Kidney (tissue), 14 donors: ENCODE data around the gene NEUROD6. TPM values are rescaled to one million over a fixed set of nuclear protein-coding genes. Genes with fewer than 3 reads are reported as not detected.

Experiments used
- DNase-seq, 5 donors: peaks; one replicate each; pipeline ENCODE4 v3.0.0-alpha.2; 2013 to 2020
- FAIRE-seq: peaks from 2 replicates; lab custom pipeline; 2012; peaks lifted over from hg19 to GRCh38; lab: Jason Lieb, UNC
- H3K27ac ChIP-seq, 2 donors: one replicate each; pipeline ENCODE4 v1.7.0; 2013; ENCODE audit warnings: low read depth in 2 of 2, low read length in 2 of 2, inconsistent platforms in 1 of 2
- H3K27me3 ChIP-seq: one replicate; pipeline ENCODE4 v1.7.1; 2013; ENCODE audit warnings: low read length, inconsistent platforms; ENCODE audit not compliant: control insufficient read depth, insufficient read depth
- H3K36me3 ChIP-seq, 3 donors: one replicate each; pipeline versions ENCODE4 v1.7.0 to v1.7.1; 2013; ENCODE audit warnings: low read length in 3 of 3, control low read depth in 1 of 3, inconsistent platforms in 1 of 3; ENCODE audit not compliant: insufficient read depth in 3 of 3, control insufficient read depth in 2 of 3
- H3K4me1 ChIP-seq, 3 donors: one replicate each; pipeline versions ENCODE4 v1.7.0 to v1.7.1; 2013; ENCODE audit warnings: low read length in 3 of 3, inconsistent platforms in 1 of 3, low read depth in 1 of 3; ENCODE audit not compliant: control insufficient read depth in 2 of 3, insufficient read depth in 2 of 3
- H3K4me3 ChIP-seq, 3 donors: one replicate each; pipeline versions ENCODE4 v1.7.0 to v1.8.1; 2013; ENCODE audit warnings: low read length in 3 of 3, control low read depth in 1 of 3, inconsistent platforms in 1 of 3
- H3K9ac ChIP-seq, 3 donors: one replicate each; pipeline versions ENCODE4 v1.7.0 to v1.7.1; 2013; ENCODE audit warnings: low read length in 3 of 3, control low read depth in 1 of 3, inconsistent platforms in 1 of 3
- H3K9me3 ChIP-seq, 3 donors: one replicate each; pipeline versions ENCODE4 v1.7.0 to v1.7.1; 2013; ENCODE audit warnings: low read length in 3 of 3, control low read depth in 1 of 3, inconsistent platforms in 1 of 3; ENCODE audit not compliant: control insufficient read depth in 2 of 3, insufficient read depth in 1 of 3
- CTCF ChIP-seq: IDR thresholded peaks from 3 replicates; pipeline ENCODE4 v1.5.1; 2012; ENCODE audit warnings: mild to moderate bottlenecking, moderate library complexity, borderline replicate concordance; ENCODE audit not compliant: insufficient read depth; ENCODE audit errors: extremely low read depth
- intact Hi-C: fragments of 100-400 bp; cut with DNase I; formaldehyde crosslinking; loops from one replicate; pipeline ENCODE4 v1.11.1; 2022
- polyA plus RNA-seq: library from polyadenylated mRNA; stranded (reverse); fragments of 350-450 nt; fragmentation: Illumina TruSeq; extraction: RNeasy Lipid Tissue Mini Kit (QIAGEN cat#74804); gene quantifications from one replicate; pipeline ENCODE4 v1.2.3, GENCODE V29; 2014; ENCODE audit warnings: low read depth, low replicate concordance; ENCODE audit not compliant: insufficient read depth
- total RNA-seq: library from RNA; stranded (reverse); fragmentation: NEBNext Ultra II Directional; extraction: Animal tissue kit (Norgen Biotek cat#: 25700); gene quantifications from one replicate; pipeline ENCODE4 v1.2.1, GENCODE V29; 2021
- donor health status: control.
- donor health status: control.
- donor health status: control.
- donor health status: control.
- donor health status: control.
- donor health status: DM: yes; HTN: yes; CAD: no.
- donor health status: Normal renal cell carcinoma (clear cell type).

NEUROD6 gene
- total and polyA plus RNA-seq, 2 donors from 2014 or later: not detected

- H3K4me1 ChIP-seq: no peaks in the 10 kb centered on the region
- no peaks in the 10 kb centered on the region for H3K27me3 ChIP-seq
- no peak overlapping the region for H3K4me3 ChIP-seq
- no peak overlapping the region for H3K9ac ChIP-seq
- no peaks in the 10 kb centered on the region for H3K36me3 ChIP-seq
- H3K27ac ChIP-seq: no peak overlapping the region
- no peaks in the 10 kb centered on the region for H3K9me3 ChIP-seq
- TF ChIP-seq CTCF: no peak
- no peak for FAIRE-seq
- DNase-seq: no peak
- intact Hi-C loops: no loop called here
Measured at GRCh38 chr7:31309407-31309806, 31.1 kb downstream of the NEUROD6 start.

- Histone ChIP-seq H3K27ac (no peak overlapping the region), H3K4me1 (no peaks in the 10 kb centered on the region), H3K4me3 (no peak overlapping the region), H3K9ac (no peak overlapping the region), H3K27me3 (no peaks in the 10 kb centered on the region), H3K9me3 (no peaks in the 10 kb centered on the region), H3K36me3 (no peaks in the 10 kb centered on the region)
- DNase-seq (no peak), FAIRE-seq (no peak)
- TF ChIP-seq CTCF: no peak
- intact Hi-C loops: no loop called here
Measured at GRCh38 chr7:31308652-31309051, 31.9 kb downstream of the NEUROD6 start.

GRCh38 chr7:31307972-31308371, 32.6 kb downstream of the NEUROD6 start:
- DNase-seq (no peak), FAIRE-seq (no peak)
- intact Hi-C loops: no loop called here

More at GRCh38 chr7:31307972-31308371, 32.6 kb downstream of the NEUROD6 start:
- no peaks in the 10 kb centered on the region for H3K4me1 ChIP-seq
- H3K4me3 ChIP-seq: no peak overlapping the region
- H3K9me3 ChIP-seq: no peaks in the 10 kb centered on the region
- H3K27ac ChIP-seq: no peak overlapping the region
- TF ChIP-seq CTCF: no peak
- H3K27me3 ChIP-seq: no peaks in the 10 kb centered on the region
- no peak overlapping the region for H3K9ac ChIP-seq
- no peaks in the 10 kb centered on the region for H3K36me3 ChIP-seq
